ENCODE results near the gene GRM2.

GRCh38 chr3:51669241-51670052 lies 37.4 kb upstream of the GRM2 start:
- TF ChIP-seq CTCF (IDR thresholded peaks at IDR 0.05 in 4 of 5, conservative IDR thresholded peaks at IDR 0.05 in 1 of 5), result peak; percentile 87 to 97 (median 91)
- TF ChIP-seq POLR2A (IDR thresholded peaks at IDR 0.05), result no peak

All from gastrocnemius medialis (tissue), 4 donors.